GM12878 (cell line): ENCODE results near the gene NUMA1. TPM values are rescaled to one million over a fixed set of nuclear protein-coding genes. Genes with fewer than 3 reads are reported as not detected.

Experiments
- BCL11A ChIP-seq: IDR thresholded peaks from 2 replicates; pipeline ENCODE4 v1.6.1; 2011; ENCODE audit warnings: low read depth, low read length
- BMI1 ChIP-seq: fragments of 450-650 bp; IDR thresholded peaks from 2 replicates; pipeline ENCODE4 v1.6.1; 2016; ENCODE audit warnings: mild to moderate bottlenecking, moderate library complexity, borderline replicate concordance
- POLR2AphosphoS5 ChIP-seq: IDR thresholded peaks from 2 replicates; pipeline ENCODE4 v1.6.1; 2011; ENCODE audit warnings: mild to moderate bottlenecking, low read length, inconsistent platforms
- SPI1 ChIP-seq: IDR thresholded peaks from 2 replicates; pipeline ENCODE4 v1.6.1; 2011; ENCODE audit warnings: low read depth, mild to moderate bottlenecking, low read length, moderate library complexity, borderline replicate concordance; ENCODE audit not compliant: insufficient read depth
- TCF3 ChIP-seq: IDR thresholded peaks from 2 replicates; pipeline ENCODE4 v1.6.1; 2012; ENCODE audit warnings: low read depth, mild to moderate bottlenecking, low read length, borderline replicate concordance; ENCODE audit not compliant: insufficient read depth
- USF2 ChIP-seq: IDR thresholded peaks from 2 replicates; pipeline ENCODE4 v1.6.1; 2011; ENCODE audit warnings: low read depth, low read length, improper control_type of control experiment, borderline replicate concordance
- polyA plus RNA-seq, 11 experiments: library from polyadenylated mRNA; depleted of rRNA in 4 of 11; unstranded in 6 of 11; stranded (reverse) in 5 of 11; fragments of >200 nt; fragmentation: Nextera tagmentation in 4 of 11; fragmentation: Illumina TruSeq in 1 of 11; extraction: Ambion mirVana in 4 of 11; extraction: Trizol in 1 of 11; gene quantifications; 1 replicate in 1 of 11; 2 replicates in 10 of 11; pipeline versions ENCODE4 v1.2.1 to v1.2.3, GENCODE V29; 2011 to 2016; ENCODE audit warnings: inconsistent platforms in 2 of 11, missing spikeins in 2 of 11, low read depth in 1 of 11
- total RNA-seq, 4 experiments: library from RNA; depleted of rRNA in 3 of 4; stranded (reverse); fragments of >200 nt in 3 of 4; fragmentation: Illumina TruSeq in 1 of 4; extraction: Trizol in 1 of 4; gene quantifications; 2 replicates each; pipeline versions ENCODE4 v1.2.1 to v1.2.3, GENCODE V29; 2013 to 2021
- TF ChIP-seq, protein P1 (sequence below): fragments of 450-650 bp; IDR thresholded peaks from 2 replicates; pipeline ENCODE4 v1.6.1; 2017; ENCODE audit warnings: borderline replicate concordance
- TF ChIP-seq, protein P2 (sequence below): fragments of 450-650 bp; IDR thresholded peaks from 2 replicates; pipeline ENCODE4 v1.6.1; 2017; ENCODE audit warnings: mild to moderate bottlenecking, moderate library complexity

NUMA1 gene
- total and polyA plus RNA-seq, 10 of the 15 experiments (the other 5 are each of a cell fraction or from before 2014, with no cell fraction given): 5.5 to 111 (median 61.0) TPM

DNA sequence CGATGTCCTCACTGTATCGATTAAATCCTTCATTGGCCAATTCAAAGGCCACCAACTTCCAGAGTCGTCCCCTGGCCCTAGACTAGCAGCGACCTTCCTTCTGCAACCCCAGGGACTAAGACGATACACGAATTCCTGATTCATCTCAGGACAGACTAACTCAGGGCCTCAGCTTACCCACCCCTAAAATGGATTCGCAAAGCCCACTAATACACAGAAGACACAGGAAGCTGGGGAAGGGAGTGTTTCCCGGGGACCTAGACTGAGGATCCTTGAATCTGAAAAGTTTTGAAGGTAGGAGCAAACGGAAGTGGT, 22.2 kb upstream of the NUMA1 start (continued):
- TF ChIP-seq, protein P1, sequence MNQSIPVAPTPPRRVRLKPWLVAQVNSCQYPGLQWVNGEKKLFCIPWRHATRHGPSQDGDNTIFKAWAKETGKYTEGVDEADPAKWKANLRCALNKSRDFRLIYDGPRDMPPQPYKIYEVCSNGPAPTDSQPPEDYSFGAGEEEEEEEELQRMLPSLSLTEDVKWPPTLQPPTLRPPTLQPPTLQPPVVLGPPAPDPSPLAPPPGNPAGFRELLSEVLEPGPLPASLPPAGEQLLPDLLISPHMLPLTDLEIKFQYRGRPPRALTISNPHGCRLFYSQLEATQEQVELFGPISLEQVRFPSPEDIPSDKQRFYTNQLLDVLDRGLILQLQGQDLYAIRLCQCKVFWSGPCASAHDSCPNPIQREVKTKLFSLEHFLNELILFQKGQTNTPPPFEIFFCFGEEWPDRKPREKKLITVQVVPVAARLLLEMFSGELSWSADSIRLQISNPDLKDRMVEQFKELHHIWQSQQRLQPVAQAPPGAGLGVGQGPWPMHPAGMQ: no peak
- TF ChIP-seq, protein P2, sequence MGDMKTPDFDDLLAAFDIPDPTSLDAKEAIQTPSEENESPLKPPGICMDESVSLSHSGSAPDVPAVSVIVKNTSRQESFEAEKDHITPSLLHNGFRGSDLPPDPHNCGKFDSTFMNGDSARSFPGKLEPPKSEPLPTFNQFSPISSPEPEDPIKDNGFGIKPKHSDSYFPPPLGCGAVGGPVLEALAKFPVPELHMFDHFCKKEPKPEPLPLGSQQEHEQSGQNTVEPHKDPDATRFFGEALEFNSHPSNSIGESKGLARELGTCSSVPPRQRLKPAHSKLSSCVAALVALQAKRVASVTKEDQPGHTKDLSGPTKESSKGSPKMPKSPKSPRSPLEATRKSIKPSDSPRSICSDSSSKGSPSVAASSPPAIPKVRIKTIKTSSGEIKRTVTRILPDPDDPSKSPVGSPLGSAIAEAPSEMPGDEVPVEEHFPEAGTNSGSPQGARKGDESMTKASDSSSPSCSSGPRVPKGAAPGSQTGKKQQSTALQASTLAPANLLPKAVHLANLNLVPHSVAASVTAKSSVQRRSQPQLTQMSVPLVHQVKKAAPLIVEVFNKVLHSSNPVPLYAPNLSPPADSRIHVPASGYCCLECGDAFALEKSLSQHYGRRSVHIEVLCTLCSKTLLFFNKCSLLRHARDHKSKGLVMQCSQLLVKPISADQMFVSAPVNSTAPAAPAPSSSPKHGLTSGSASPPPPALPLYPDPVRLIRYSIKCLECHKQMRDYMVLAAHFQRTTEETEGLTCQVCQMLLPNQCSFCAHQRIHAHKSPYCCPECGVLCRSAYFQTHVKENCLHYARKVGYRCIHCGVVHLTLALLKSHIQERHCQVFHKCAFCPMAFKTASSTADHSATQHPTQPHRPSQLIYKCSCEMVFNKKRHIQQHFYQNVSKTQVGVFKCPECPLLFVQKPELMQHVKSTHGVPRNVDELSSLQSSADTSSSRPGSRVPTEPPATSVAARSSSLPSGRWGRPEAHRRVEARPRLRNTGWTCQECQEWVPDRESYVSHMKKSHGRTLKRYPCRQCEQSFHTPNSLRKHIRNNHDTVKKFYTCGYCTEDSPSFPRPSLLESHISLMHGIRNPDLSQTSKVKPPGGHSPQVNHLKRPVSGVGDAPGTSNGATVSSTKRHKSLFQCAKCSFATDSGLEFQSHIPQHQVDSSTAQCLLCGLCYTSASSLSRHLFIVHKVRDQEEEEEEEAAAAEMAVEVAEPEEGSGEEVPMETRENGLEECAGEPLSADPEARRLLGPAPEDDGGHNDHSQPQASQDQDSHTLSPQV: no peak
- no peak for TF ChIP-seq TCF3
- no peak for TF ChIP-seq BMI1
- 0 out of 2 replicates have a peak, but pooled peaks have one; percentile 38 for TF ChIP-seq POLR2AphosphoS5
- TF ChIP-seq SPI1: 0 out of 2 replicates have a peak, but pooled peaks have one; percentile 5
- TF ChIP-seq USF2: no peak
- 0 out of 2 replicates have a peak, but pooled peaks have one; percentile 11 for TF ChIP-seq BCL11A
